Measurements from ENCODE around the gene TBC1D1.
A peak's percentile ranks its signal among the peaks of the same experiment; 100 is the strongest.
"Not testable (repeated sequence)": the region's sequence is repeated elsewhere in the genome, so short reads cannot be mapped to it uniquely, and the experiment has no call there.

TBC1D1 gene

DNA sequence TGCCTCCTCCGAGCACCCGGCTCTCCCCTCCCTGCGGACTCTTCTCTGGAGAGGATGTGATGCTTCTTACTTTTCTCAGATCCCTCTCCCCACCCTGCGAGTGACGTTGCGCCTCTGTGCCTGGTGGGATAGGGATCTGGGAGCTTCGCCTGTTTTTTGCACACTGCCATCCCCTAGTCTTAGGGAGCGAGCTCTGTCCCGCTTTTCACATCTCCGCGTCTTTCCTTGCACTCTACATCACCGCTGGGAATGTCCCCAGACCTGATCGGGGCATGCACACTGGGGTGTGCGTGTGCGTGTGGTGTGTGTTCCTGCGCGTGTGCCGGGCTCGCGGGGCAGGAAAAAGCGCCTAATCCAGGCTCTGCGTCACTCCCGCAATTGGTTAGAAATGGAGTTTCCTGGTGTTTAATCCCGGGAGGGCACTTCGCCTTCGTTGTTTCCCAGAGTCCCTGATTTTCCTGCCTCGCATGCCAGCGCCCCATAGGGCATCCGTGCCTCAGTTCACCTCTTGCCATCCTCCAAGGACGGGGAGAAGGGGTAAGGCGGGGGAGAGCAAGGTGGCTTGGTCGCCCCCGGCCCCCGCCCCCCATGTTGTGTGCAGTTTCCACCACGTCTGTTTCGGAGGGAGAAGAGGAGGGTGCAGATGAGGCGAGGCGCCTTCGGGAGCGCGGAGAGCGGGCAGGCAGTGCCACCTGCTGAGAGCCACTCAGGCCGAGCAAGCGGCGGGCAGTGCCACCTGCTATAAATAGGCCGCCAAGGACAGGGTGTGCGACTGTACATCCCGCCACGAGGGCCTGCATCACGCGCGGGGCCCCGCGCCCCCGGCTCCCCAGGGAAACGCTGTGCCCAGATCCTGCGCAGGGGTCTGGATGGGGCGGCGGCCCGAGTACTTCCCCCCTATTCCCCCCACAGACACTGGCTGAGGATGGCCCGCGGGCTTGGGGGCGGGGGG lies 759 bp upstream of the TBC1D1 start:
- peak; percentile 50 for DNase-seq (ENCODE audit: low spot score)

DNA sequence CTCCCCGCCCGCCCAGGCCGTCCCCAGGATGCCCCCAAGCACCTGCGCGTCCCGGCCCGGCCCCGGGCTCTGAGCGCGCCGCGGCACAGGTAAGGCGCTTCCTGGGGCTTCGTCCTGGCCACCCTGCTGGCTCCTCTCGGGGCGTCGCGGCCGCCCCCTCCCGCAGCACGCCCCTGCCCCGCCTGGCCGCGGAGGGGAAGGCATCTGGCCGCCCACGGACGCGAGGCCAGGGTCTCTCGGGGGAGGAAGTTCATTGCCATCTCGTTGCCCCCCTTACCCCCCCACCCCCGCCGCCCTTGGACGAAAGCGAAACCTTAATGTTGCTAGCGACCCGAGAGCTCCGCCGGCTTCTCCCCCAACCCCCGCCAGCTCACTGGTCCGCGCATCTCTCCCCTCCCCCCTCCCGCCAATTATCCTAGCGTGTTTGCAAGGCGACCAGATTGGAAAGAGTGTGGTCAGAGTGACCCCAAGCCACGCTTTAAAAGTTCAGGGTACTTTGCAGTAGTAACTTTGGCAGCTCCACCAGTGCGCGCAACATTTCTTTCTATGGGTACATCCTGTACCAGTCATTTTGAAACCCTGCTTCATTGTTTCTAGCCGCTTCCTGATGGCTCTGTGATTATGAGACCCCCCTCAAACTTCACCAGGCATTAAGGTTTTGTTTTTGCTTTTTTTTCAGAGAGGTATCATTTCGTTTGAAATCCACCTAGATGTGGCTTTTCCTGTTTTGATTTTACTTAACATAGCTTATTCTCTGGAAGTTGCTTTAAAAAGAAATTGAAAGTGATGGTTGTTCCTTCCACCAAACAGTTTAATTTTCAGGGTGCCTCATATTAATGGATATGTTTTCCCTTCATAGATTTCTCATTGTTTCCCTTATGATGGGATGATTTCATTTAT lies 626 bp downstream of the TBC1D1 start:
- DNase-seq (ENCODE audit: low spot score): no peak

DNA sequence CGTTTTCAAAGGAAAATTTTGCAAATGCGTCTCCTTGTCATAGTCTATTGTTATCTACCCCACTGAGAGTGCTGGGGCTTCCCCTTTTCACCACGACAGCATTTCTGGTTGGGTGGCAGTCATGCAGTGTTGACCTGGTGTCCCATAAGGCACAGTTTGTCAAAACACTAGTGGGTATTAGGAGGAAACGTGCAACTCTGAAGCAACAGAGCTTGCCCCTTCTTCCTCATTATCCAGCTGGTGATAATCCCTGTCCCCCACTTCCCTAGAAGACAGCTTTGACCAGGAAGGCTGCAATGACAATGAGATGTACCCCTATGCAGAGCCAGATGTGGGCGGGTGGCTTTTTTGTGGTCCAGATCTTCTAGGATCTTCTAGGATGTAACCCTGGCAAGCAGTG lies 1.8 kb downstream of the TBC1D1 start:
- peak; percentile 8 for DNase-seq (ENCODE audit: low spot score)

DNA sequence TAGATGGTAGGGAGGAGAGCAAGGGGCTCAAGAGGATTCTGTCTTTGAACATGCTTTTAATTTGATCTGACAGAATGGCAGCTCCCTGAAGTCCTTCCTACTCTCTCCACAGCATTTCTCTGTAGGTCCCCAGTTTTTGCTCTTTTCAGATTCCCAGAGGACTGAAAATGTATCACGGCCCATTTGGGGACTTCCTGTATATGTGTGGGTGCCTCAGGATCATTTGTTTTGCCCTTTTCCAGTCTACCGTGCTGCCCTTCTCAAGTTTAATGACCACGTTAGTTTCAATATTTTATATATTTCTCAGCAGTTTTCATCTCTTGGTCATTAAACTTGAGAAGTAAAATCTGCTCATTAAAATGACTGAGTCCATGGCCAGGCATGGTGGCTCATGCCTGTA lies 2.3 kb downstream of the TBC1D1 start:
- no peak for DNase-seq (ENCODE audit: low spot score)

DNA sequence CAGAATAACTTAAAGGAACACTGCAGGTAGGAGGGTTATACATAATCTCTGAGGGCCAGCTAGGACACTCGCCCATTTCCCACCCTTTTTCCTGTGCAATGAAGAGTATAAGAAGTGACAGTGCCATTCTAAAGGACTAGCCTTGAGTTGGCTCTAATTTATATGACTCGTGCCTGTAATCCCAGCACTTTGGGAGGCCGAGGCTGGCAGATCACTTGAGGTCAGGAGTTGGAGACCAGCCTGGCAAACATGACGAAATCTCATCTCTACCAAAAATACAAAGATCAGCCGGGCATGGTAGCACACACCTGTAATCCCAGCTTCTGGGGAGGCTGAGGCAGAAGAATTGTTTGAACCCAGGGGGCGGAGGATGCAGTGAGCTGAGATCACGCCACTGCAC lies 4.4 kb downstream of the TBC1D1 start:
- DNase-seq (ENCODE audit: low spot score): no peak

DNA sequence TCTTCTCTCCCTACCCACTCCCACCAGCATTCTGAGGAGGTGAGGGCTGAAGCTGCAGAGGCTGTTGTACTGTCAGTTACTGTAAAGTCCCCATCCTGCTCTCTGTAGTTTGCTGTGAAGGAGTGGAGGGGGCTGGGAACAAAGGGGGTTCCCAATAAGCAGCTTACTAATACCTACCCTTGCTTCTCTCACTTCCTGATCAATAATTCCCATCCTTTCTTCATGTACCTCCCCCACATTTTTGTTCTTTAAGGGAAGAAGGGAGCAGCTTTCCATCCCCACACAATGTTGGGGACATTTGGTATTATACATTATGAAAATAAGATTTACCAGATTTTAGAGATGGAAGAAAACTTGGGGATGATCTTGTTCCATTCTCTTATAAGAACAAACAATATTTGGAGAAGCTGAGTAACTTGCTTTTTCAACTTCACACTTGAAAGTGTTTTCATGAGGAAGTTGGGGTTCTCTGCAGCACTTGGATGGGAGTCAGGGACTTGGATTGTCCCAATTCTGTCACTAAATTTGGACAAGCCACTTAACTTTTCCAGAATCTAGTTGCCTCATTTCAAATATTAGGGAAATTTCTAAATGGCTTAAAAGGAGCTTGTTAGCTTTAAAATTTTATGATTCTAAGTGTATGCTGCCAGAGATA lies 5.4 kb downstream of the TBC1D1 start:
- DNase-seq (ENCODE audit: low spot score): no peak

DNA sequence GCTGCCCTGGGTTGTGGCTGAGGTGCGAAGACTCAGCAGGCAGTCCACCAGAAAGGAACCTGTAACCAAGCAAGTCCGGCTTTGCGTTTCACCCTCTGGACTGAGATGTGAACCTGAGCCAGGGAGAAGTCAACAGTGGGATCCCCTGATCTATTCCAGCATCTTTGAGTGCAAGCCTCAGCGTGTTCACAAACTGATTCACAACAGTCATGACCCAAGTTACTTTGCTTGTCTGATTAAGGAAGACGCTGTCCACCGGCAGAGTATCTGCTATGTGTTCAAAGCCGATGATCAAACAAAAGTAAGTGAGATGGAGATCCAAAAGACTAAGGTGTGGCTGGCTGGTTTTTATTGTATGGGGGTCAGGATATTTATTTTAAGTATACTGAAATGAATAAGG lies 11.3 kb downstream of the TBC1D1 start:
- no peak for DNase-seq (ENCODE audit: low spot score)

DNA sequence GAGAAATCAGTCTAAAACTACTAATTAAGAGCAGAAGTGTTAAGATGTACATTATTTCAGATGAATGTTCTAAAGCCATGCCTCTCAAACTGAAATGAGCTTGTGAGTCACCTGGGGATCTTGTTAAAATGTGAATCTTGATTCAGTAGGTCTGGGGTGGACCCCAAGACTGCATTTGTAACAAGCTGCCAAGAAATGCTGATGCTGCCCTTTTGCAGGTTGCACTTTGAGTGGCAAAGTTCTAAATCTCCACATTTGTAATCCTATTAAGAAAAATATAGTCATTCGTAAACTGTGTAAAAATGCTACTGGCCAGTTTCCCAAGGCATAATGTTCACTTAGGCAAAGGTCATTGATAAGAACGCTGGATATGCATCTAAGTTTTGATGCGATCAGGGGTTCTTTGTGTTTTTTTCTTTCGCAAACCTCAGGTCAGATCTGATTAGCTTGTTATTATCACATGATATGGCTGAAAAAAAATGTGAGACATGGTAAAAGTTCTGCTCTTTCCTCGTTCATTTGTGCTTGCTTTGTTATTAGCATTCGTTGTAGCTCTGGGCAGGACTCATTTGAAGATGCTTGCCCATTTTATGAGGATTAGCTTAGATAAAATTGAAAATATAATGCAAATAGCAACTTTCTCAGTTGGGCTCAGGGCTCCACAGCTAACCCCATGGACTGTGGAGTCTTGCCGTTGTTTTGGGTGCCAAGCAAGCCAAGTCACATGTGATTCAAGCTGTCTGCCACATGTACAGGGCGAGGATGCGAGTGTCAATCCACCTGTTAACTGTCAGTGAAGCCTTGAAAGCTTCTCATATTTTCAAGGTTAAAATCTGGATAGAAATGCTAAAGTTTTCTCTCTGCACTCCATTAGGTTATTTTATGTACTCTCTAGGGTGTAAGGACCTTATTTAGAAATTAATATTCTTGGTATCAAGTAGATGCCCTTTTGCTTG lies 12.1 kb downstream of the TBC1D1 start:
- no peak for DNase-seq (ENCODE audit: low spot score)

DNA sequence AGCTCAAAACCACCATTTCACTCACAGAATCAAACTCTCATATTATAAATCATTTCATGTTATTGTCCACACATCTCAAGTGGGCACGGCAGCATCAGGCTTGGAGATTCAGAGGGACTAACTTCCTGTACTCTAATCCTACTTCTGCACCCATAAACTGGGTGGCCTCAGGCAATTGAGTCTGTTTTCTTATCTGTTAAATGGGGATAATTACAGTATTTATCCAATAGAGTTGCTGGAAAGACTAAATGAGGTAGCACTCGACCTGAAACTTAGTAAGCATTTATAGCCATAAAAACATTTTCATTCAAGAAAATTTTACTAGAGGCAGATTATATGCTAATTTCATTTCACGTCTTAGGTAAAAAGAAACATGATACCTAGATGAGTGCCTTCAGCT lies 13.0 kb downstream of the TBC1D1 start:
- no peak for DNase-seq (ENCODE audit: low spot score)

DNA sequence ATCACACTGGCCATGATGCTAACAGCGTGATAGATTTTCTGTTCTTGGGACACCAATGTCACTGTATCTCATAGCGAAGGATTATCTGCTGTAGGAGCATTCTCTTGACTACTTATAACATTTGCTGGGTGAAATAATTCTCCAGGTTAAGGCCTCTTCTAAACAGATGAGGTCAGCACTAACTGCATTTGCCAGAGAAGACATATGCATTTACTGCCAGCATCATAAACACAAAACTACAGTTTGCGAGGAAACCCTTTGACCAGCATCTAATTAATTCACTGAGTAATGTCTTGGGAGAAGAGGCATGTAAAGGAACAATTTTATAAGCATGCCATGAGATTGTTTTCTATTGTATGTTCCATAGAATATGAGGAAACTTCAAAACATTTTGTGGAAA lies 13.9 kb downstream of the TBC1D1 start:
- no peak for DNase-seq (ENCODE audit: low spot score)

DNA sequence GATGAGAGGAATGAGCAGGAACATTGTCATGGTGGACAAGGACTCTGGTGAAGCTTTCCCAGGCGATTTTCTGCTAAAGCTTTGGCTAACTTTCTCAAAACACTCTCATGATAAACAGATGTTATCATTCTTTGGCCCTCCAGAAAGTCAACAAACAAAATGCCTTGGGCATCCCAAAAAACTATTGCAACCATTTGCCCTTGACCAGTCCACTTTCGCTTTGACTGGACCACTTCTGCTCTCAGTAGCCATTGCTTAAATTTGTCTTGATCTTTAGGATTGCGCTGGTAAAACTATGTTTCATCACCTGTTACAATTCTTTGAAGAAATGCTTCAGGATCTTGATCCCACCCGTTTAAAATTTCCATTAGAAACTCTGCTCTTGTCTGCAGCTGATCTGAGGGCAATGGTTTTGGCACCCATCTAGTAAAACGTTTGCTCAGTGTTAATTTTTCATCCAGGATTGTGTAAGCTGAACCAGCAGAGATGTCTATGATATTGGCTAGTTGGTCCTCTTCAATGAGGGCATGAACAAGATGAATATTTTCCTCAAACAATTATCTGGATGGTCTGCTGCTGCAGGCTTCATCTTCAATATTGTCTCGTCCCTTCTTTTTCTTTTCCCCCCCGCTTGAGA lies 14.8 kb downstream of the TBC1D1 start:
- DNase-seq (ENCODE audit: low spot score): no peak

DNA sequence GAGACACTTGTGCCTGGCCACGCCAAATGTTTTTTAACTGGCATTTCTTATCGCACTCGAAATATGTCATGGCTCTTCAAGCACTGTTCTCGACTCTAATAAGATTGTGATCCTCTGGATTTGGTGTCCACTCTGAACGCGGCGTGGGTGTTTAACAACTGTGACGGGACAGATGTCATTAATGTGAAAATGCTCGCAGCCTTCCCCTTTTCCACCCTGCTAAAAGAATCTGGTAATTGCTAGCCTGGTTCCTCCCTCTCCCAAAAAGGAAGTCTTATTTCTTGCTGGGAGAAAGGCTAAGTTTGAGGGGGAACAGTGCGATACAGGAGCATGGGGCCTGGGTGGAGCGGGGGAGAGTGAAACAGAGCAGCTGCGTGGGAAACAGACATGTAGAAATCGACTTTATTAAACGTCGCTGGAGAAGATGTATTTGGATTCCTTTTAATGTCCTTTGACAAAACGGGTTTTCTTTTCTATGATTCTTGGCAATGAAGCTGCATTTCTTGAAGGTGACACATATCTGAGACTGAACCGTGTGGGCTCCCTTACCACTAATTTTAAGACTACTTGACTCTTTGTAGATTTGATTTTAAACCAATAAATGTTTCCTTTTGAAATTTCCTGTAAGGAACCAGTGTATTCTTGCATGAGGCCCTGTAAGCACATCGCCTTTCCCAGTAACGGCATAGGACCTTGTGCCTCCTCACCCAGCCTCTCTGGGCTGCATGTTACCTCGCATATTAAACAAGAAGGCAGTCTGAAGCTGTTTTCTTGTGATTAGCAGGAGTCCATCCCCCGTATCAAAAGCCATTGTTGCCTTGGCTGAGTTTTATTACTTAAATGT lies 17.8 kb downstream of the TBC1D1 start:
- peak; percentile 56 for DNase-seq (ENCODE audit: low spot score)

DNA sequence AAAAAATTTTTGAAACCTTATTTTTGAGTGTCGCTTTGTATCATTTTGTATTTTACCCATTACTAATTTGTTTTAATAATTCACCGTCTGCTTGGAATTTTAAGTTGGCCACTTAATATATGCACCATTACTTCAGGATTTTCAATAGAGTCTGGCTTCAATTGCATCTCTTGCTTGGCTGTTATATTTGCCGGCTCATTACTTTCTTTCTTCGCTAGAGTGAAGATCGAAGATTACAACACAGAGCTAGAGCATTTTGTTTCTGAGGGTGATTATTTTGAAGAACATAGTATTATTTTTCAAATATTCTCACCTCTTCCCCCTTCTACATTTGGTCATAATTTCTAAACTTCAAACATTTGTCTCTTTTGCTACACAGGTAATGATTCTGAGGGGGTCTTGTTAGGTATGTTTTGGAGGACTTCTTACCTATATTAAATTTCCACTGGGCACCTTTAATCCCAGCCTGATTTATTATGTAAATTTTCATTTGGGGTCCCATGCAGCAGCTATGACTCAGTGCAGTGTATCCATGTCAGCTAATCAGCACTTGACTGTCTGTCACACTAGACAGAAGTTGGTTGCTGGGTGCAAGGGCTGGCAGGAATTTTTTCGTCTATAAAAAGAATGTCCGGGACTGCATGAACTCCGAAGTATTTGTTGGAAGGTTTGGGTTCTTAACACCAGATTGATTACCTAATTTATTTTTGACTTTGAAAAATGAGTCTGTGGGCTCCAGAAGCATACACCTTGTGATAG lies 18.6 kb downstream of the TBC1D1 start:
- no peak for DNase-seq (ENCODE audit: low spot score)

DNA sequence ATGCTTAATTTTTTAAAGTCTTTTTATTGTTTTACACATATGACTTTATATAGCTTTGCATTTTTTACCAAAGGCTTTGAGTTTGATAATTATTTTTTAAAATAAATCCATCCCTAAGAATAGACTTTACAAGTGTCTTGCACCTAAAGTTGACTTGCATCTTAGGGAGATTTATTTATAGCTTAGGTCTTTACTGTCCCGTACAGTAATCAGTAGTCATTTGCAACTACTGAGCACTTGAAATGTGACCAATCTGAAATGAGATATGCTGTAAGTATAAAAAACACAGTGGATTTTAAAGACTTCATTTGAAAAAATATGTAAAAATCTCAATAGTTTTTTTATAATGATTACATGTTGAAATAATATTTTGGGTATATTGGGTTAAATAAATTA lies 19.2 kb downstream of the TBC1D1 start:
- no peak for DNase-seq (ENCODE audit: low spot score)

DNA sequence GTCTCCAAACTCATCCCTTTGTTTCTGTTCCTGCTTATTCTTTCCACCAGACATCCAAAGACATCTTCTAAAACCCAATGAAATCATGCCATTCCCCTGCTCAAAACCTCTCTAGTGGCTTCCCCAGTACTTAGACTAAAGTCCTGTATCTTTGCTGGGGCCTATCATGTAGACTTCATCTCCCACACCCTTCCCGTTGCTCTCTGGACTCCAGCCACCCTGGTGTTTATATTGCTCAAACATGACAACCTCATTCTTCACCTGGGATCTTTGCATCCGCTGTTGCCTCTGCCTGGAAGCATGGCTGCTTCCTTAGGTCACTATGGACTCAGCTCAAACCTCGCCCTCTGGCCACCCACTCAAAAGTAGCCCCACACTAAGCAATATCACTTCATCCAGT lies 23.7 kb downstream of the TBC1D1 start:
- no peak for DNase-seq (ENCODE audit: low spot score)

DNA sequence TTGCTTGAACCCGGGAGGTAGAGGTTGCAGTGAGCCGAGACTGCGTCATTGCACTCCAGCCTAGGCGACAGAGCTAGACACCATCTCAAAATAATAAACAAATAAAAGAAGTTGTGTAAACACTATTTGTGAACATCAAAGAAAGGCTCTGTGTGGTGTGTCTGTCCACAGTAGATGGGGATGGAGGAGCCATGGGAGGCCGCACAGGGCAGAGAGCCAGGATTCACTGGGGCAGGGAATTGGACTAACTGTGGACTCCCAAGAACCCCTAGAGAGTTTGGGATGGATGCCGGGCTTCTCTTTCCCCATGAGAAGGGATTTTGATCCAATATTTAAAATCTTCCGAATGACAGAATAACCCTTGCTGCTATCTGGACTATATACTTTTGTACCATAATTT lies 26.5 kb downstream of the TBC1D1 start:
- DNase-seq (ENCODE audit: low spot score): no peak

DNA sequence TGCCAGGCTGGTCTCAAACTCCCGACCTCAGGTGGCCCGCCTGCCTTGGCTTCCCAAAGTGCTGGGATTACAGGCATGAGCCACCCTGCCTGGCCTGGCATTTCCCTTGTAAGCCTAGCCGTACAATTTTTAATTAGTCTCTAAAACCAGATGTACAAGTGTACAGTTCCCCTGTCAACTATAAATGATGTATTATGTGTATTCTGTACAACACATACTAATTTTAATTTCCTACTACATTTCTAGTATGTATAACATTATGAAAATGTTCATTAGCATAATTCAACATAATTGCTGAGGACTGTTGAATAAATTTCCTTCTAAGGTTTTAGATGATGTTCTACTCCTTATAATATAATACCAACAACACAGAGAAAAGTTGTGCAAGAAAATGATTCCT lies 27.8 kb downstream of the TBC1D1 start:
- DNase-seq (ENCODE audit: low spot score): no peak

DNA sequence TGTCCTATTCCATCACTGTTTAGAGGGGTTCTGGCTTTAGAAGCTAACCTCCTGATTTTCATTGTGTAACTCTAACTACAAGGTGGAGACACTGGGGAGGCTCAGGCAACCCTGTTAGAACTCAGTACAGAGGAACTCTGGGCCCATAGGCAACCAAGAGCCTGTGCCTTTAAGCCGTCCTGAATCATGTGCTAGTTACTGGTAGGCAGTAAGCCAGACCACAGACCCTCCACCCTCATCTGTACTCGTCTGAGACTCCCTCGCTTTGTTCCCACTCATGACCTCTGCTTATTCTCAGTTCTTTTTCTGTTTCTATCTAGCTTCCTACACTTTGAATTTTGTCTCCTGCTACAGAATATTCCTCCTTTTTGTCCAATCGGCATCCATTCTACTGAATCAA lies 31.4 kb downstream of the TBC1D1 start:
- DNase-seq (ENCODE audit: low spot score): no peak

DNA sequence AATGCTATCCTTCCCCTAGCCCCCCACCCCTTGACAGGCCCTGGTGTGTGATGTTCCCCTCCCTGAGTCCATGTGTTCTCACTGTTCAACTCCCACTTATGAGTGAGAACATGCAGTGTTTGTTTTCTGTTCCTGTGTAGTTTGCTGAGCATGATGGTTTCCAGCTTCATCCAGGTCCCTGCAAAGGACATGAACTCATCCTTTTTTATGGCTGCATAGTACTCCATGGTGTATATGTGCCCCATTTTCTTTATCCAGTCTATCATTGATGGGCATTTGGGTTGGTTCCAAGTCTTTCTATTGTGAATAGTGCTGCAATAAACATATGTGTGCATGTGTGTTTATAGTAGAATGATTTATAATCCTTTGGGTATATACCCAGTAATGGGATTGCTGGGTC lies 32.2 kb downstream of the TBC1D1 start:
- not testable (repeated sequence) for DNase-seq (ENCODE audit: low spot score)

Data from putamen (tissue), 1 donor.